Astrocyte of the cerebellum (primary cell): ENCODE data around the gene PLXNC1.

Source experiments
- DNase-seq: peaks from one replicate; pipeline ENCODE4 v3.0.0-alpha.2; 2011; ENCODE audit warnings: low read depth
- H3K4me3 ChIP-seq: 2 replicates; pipeline ENCODE4 v1.5.1; 2011; ENCODE audit warnings: mild to moderate bottlenecking, low read depth, low read length, moderate library complexity
- CTCF ChIP-seq: IDR thresholded peaks from 2 replicates; pipeline ENCODE4 v1.5.1; 2012; ENCODE audit warnings: low read length, low read depth, moderate library complexity, mild to moderate bottlenecking; ENCODE audit errors: missing control alignments
- in situ Hi-C: cut with HindIII; loops from 2 replicates; pipeline ENCODE4 v1.10.0; 2017; ENCODE audit warnings: low sequenced_read_pairs

The PLXNC1 gene

GRCh38 chr12:94141892-94142291, 6.5 kb upstream of the PLXNC1 start:
- no peak for DNase-seq
- no peak for TF ChIP-seq CTCF
- no peak overlapping the region for H3K4me3 ChIP-seq
- in situ Hi-C loops, result loop anchor here (25.0 kb wide), 2 partner anchors 295 to 370 kb away; no protein-coding TSS in a partner anchor

- no peak for DNase-seq
- in situ Hi-C loops, result loop anchor here (25.0 kb wide), 2 partner anchors 294 to 369 kb away; no protein-coding TSS in a partner anchor
- TF ChIP-seq CTCF, result no peak
- H3K4me3 ChIP-seq, result no peak overlapping the region
Observed at GRCh38 chr12:94143438-94143837, 4.9 kb upstream of the PLXNC1 start.

- TF ChIP-seq CTCF, result no peak
- H3K4me3 ChIP-seq, result no peak overlapping the region
- DNase-seq, result no peak
- in situ Hi-C loops, result loop anchor here (25.0 kb wide), 2 partner anchors 293 to 368 kb away; no protein-coding TSS in a partner anchor
Observed at GRCh38 chr12:94143951-94144350, 4.4 kb upstream of the PLXNC1 start.

- in situ Hi-C loops, result loop anchor here (25.0 kb wide), 2 partner anchors 293 to 368 kb away; no protein-coding TSS in a partner anchor
- H3K4me3 ChIP-seq, result no peak overlapping the region
- no peak for DNase-seq
- no peak for TF ChIP-seq CTCF
Observed at GRCh38 chr12:94144781-94145180, 3.6 kb upstream of the PLXNC1 start.

- peak; percentile 38 for TF ChIP-seq CTCF
- in situ Hi-C loops, result loop anchor here (25.0 kb wide), 2 partner anchors 292 to 367 kb away; no protein-coding TSS in a partner anchor
- H3K4me3 ChIP-seq, result no peak overlapping the region
- peak; percentile 28 for DNase-seq
Observed at GRCh38 chr12:94145191-94145983, 3.0 kb upstream of the PLXNC1 start.

- no peak for TF ChIP-seq CTCF
- in situ Hi-C loops, result loop anchor here (25.0 kb wide), 2 partner anchors 291 to 366 kb away; no protein-coding TSS in a partner anchor
- H3K4me3 ChIP-seq, result no peak overlapping the region
- no peak for DNase-seq
Observed at GRCh38 chr12:94146166-94146936, 2.0 kb upstream of the PLXNC1 start.
